Measurements from ENCODE around the gene UBN1.
"Not testable (repeated sequence)": the region's sequence is repeated elsewhere in the genome, so short reads cannot be mapped to it uniquely, and the experiment has no call there.

Gene UBN1

DNA sequence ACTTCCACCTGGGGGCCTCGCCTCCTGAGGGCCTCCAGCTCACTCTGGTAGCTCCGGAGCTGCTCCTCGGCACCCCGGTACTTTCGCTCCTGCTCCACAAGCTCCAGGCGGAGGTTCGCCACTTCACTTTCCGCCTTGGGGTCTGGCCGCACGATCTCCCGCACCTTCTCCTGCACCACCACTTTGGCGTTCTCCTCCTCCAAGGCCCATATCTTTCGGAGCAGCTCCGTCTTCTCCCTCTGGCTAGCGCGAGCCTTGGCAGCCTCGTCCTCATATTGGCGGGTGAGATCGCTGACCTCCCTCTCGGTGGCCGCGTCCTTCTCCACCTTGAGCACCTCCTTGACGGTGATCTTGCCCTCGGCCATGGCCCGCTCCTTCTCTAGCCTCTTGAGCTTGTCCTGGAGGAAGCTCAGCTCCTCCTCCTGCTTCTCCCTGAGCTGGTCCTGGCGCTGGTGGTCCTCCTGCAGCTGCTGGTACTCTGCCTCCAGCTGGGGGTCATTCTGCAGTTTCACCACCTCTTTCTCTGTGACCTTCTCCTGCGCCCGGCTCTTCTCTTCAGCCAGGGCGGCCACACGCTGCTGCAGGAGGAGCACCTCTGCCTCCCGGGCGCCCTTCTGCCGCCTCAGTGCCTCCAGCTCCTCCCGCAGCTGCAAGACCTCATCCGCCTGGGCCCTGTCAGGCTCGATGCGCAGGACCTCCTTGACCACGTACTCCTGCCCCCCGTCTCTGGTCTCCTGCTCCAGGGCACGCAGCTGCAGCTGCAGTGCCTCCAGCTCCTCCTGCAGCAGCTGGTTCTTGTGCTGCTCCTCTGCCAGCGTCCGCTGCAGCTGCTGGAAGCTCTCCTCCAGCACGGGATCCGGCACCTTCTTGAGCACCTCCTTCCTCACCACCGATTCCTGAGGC lies 37.9 kb downstream of the UBN1 start:
- no peak for DNase-seq (ENCODE audit: low read depth, low spot score)

DNA sequence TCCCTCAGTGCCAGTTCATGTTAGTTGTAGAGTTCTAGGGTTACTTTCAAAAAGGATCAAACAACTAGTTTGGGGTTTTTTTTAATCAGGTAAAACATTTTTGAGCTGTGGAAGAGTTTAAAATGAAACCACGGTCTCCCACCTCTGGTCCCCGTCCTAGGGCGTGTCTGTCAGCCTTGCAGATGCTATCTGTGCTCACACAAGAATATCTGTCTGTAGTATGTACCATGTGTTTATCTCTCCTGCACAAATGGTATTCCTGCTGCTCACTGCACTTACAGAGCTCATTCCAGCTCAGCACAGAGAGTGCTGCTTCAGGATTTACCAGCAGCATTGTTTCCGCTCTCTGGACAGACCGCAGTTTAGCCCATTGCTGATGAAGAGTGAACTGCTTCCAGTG lies 38.9 kb downstream of the UBN1 start:
- no peak for DNase-seq (ENCODE audit: low read depth, low spot score)

DNA sequence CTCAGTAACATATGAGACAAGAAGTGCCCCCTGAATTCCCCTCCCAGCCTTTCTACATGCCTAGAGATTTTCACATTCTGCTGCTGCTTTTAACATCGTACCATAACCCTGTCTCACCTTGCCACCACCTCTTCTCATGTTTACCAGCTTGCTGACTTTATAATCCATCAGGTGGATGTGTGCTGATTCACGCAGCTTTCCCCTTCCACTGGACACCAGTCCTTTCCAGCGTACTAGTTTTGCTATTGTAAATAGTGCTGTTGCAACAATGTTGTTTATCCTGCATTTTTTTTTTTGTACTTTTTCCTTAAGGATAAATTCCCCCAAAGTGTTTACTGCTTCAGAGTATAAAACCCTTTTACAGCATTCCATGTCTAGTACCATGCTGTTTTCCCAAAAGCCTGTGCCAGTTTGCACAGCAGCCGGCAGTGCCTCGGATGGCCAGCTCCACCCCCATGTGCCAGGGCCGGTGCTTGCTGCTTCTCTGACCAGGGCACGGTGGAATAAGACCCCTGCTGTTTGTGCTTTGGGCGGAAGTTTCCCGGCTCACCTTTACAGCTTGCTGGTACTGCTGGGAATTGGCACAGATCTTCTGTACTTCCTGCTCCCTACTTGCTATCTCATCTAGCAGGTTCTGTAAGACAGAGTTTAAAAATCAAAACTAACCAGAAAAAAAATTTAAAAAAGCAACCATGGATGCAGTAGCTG lies 41.3 kb downstream of the UBN1 start:
- DNase-seq (ENCODE audit: low read depth, low spot score), result no peak

DNA sequence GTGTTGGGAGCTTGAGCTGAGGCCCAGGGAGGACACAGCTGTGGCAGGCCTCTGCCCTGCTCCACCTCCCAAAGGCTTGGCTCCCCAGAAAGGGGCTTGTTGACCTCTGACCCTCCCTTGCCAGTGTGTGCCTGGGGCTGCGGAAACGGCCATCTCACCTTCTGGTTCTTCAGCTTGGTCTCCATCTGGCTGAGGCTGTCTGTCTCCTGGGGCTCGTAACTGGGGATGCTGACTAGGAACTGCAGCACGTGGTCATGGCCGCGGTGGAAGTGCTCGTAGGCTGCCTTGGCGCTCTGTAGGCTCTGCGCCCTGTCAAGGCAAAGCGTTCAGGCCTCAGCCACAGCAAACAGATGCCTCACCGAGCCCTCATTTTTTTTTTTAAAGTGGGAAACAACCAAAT lies 42.7 kb downstream of the UBN1 start:
- DNase-seq (ENCODE audit: low read depth, low spot score), result no peak

DNA sequence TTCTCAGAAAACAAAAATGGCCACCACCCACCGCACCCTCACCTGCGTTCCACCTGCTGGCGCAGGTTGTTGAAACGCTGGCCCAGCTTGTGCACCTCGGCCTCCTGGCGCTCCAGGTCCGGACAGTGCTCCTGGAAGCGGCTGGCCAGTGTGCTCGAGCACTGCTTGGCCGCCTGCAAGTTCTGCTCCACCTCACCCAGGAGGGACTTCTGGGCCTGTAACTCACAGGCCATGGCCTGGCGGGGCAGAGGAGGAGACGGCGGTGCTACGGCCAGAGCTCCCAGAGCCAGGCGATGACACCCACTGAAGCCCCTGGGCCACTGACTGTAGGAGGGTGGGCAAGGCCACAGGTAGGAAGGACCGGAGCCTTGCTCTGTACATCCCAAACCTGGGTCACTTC lies 43.4 kb downstream of the UBN1 start:
- DNase-seq (ENCODE audit: low read depth, low spot score), result no peak

DNA sequence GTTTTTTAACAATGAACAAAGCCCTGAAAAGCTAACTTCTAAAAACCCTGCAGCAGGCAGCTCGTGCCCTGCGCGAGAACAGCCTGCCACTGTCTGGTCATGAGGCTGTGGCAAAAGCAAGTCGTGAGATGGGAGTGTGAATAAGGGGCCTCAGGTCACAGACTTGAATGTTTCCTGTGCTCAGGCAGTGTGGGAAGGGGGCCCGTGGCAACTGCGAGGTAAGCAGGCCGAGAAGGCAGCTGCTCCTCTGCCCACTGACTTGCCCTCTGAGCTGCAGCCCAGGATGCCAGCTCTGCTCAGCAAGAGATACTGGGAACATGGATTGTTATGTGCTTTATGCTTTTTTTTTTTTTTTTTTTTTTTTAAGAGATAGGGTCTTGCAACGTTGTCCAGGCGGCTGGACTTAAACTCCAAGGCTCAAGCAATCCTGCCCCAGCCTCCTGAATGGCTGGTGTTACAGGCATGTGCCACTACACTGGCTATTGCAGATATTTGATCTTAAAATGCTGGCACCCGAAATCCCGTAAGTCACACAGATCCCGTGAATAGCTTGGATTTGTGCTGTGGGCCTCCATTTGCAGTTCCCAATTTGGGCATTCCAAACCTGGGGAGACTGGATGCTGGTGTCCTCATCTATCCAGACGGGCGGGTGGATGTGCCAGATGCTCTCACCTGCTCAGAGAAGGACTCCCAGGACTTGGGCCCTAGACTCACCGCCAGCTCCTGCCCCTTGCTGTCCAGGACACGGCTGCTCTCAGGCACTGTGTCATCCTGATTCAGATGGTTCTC lies 44.0 kb downstream of the UBN1 start:
- no peak for DNase-seq (ENCODE audit: low read depth, low spot score)

DNA sequence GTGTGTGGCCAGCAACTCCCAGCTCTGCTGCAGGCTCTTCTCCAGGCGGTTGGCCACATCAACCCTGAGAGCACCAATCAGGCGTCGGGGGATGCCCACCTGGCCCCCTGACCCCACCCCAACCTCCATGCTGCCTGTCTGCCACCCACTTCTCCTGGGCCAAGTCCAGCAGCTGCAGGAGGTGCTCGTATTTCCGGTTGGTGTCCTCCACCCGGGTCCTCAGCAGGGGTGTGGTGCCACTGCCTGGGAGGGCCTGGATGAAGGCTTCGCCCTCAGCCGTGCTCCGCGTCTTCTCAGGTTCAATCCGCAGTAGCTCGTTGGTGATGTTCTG lies 44.6 kb downstream of the UBN1 start:
- no peak for DNase-seq (ENCODE audit: low read depth, low spot score)

DNA sequence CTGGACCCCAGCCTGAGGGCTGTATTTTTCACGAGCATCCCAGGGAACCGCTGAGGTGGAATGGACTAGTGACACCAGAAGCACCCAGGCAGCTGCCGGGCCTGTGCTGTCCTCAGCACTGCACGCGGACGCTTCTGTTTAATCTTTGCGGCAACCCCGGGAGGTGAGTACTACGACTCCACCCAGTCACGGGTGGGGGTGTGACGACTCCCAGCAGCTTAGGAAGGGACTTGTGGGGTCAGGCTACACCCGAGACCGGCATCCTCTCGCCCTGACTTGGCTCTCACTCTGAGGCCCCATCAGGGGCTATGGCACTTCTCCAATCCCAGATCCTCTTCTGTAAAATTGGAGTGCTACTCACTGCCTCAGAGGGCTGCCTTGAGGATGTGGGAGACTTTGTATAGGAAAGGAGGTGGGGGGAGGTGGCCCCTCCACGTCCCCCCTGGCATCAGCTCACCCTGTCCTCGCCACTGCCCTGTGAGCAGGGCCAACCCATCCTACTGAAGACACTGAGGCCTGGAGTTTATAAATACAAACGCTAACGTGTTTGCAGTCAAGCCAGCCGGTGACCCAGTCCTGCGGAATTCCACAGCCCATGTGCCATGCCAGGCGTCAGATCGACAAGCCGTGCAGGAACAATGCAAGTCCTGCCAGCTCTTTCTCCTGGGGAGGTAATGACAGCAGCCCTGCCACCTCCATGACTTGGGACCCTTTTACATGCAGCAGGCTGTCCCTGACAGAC lies 45.3 kb downstream of the UBN1 start:
- DNase-seq (ENCODE audit: low read depth, low spot score), result no peak

DNA sequence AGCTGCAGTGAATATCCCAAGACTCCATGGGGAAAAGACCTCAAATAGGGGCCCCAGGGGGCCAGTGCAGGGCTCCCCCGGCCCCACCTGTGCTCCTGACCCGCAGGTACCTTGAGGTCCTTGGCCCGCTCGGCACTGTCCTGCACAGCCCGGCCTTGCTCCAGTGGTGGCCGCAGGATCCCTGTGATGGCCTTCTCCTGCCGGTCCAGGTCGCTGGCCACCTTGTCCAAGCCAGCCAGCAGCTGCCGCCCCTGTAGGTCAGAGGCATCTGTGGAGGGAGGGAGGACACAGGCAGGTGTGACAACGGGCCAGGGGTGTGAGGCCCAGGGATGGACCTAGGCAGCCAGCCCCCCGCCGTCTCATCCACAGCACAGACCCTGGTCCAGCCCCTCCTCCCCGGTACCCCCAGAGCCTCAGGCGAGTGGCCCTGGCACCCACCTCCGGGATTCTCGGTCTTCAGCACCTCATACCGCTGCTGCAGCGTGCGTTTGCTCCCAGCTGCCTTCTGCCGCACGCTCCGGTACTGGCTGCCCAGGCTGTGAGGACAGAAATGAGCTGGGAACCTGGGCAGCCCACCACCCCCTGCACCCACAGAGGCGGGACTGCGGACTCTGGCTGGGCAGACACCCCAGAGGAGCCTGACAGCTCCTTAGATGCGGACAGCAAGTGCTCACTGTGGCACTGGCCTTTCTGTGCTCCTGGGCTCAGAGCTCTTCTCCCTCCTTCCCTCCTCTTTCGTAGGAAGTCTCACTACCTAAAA lies 46.0 kb downstream of the UBN1 start:
- DNase-seq (ENCODE audit: low read depth, low spot score), result no peak

DNA sequence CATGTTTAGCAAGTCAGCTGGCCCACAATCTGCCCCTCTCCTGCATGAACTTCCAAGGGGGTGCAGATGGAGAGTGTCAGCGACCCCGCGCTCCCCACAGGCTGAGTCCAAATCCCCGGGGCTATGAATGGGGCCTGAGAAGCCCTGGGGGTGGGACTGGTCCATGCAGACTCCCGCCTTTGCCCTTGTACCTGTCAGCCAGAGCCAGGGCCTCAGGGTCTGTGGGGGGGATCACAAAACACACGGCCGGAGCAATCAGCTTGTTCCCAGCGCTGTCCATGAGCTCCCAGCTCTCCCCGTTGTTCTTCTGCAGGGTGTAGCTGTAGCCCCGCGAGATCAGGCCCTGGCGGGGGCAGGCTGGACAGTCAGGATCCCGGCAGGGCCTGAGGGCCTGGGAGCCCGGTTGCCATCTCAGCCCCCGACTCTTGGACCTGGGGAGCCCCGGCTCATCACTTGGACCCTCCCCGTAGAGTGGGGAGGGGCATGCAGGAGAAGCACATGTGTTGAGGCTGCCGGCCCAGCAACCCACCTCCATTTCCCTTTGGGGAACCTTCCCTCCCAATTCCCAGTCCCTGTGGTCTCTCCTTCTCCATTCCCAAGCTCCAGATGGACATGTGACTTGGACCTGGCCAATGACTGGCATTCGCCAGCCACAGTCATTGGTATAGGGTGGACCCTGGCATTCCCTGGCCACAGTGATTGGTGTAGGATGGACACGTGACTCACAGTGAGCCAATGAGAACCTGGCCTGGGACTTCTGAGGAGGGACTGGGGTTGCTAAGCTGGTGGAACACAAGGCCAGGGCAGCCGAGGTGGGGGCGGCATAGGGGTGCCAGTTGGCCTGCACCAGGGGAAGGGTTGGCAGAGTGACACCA lies 47.2 kb downstream of the UBN1 start:
- no peak for DNase-seq (ENCODE audit: low read depth, low spot score)

DNA sequence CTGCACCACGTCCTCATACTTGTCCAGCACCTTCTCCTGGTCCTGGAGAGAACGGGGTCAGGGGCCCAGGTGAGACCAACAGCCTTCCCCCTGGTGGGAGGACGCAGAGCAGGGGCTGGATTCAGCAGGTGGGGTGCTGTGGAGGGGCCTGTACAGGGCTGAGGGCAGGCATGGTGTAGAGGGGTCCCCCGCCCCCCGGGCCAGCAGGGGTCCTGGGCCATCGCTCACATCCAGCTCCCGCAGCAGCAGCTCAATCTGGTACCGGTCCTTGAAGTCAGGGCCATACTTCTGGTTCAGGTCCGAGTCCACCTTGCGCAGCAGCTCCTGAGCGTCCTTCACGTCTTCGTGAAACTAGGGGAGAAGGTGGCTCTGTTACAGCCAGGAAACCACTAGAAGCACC lies 48.1 kb downstream of the UBN1 start:
- DNase-seq (ENCODE audit: low read depth, low spot score), result no peak

DNA sequence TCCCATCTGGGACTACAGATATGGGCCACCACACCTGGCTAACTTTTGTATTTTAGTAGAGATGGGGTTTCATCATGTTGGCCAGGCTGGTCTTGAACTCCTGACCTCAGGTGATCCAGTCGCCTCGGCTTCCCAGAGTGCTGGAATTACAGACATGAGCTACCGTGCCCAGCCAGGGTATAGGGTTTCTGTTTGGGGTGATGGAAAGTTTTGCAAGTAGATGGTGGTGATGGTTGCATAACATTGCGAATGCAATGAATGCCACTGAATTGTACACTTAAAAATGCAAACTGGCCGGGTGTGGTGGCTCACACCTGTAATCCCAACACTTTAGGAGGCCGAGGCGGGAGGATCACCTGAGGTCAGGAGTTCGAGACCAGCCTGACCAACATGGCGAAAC lies 49.5 kb downstream of the UBN1 start:
- not testable (repeated sequence) for DNase-seq (ENCODE audit: low read depth, low spot score)

DNA sequence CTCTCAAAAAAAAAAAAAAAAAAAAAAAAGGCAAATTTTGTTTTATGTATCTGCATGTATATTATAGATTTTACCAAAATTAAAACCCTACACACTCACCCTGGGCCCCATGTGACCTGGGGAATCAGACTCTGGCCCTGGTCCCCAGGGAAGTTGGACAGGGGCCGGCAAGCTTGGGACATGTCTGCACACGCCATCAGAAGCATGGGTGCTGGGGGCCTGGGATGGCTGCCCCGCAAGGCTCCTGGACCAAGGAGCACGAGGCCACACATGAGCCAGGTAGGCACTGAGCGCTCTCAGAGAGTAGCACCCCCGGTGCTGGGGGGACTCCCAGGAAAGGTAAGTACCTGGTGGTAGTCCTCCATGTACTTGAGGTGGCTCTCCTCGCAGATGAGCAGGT lies 50.0 kb downstream of the UBN1 start:
- no peak for DNase-seq (ENCODE audit: low read depth, low spot score)

DNA sequence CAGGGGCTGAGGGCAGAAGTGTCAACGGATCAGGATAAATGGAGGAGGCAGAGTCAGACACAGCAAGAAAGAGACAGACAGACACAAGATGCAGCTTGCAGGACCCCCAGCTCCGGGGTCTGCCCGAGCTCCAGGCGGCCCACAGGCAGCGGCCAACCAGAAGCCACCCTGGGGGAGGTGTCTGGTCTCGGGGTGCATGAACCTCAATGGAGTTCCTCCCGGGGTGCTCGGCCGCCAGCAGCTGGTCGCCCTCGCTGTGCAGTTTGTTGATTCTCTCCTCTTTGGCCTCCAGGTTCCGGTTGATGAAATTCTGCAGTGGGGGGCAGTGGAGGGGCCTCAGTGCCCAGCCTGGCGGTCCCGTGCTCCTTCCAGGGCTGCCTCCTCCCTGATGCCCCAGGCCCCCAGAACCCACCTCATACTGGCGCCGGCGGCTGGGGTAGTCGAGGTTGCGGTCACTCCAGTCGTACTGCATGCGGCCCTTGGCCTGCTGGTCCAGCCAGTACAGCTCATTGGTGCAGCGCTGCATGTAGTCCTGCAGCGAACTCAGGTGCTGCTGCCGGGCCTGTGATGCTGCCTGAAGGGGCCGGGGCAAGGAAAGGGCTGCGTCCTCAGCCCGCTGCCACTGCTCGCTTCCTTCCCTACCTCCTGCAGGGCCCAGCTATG lies 51.7 kb downstream of the UBN1 start:
- no peak for DNase-seq (ENCODE audit: low read depth, low spot score)

DNA sequence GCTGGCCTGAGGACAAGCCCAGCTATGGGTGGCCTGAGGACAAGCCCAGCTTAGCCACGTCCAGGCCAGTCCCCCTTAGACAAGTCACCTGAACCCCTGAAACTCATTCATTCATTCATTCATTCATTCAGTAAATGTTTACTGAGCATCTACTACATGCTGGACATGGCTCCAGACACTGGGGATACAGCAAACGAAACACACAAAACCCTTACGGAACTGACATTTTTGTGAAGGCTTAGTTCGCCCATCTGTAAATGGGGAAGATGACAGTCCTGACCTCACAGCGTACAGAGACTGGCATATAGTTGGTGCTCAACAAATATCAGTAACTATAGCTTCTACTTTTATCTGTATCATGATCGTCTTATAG lies 52.2 kb downstream of the UBN1 start:
- no peak for DNase-seq (ENCODE audit: low read depth, low spot score)

DNA sequence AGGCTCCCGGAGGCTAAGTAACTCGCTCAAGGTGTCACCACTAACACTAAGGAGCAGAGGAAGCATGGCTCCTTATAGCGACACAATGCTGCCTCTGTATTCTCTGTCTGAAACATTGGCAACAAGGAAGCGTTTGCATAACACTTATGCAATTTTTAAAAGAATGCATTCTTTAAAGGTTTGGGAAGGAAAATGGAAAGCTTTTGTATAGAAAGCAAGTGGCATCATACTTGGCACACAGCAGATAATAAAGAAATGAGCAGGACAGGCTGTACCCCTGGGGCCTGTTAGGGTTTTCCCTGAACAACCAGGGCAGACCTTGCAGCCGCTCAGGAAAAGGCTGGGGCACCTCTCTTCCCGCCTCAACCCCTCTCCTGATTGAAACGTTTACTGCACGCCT lies 52.8 kb downstream of the UBN1 start:
- DNase-seq (ENCODE audit: low read depth, low spot score), result no peak

DNA sequence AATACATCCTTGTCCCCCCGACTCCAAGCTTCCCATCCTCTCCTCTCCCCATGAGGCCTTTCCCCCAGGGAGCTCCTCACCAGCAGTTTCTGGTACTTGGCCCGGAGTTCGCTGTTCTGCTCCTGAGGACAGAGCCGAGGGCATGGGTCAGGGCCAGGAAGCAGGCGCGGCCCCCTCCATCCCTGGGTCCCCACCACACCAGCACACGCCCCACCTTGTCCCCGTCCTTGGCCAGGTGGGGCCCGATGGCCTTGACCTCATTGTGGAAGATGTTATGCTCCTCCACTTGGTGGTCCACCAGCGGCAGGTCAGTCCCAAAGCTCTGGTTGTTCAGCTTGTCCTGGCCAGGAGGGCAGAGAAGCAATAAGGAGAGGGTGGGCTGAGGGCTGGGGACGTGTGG lies 53.5 kb downstream of the UBN1 start:
- DNase-seq (ENCODE audit: low read depth, low spot score), result no peak

DNA sequence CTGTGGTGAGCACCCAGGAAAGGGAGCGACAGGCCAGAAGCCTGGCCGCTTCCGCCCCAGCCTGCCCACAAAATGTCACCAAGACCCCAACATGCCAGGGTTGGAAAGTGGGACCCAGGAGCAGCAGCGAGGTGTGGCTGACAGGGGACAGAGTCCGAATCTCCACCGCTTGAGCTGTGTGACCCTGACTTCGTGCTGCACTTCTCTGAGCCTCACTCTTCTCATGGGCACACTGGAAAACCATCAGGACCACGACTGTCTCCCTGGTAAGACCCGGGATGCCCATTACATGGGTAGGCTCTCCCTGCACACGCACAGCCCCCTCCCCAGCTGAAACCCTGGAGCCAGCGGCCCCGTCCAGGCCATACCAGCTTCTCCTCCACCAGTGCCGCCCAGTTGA lies 54.8 kb downstream of the UBN1 start:
- DNase-seq (ENCODE audit: low read depth, low spot score), result no peak

DNA sequence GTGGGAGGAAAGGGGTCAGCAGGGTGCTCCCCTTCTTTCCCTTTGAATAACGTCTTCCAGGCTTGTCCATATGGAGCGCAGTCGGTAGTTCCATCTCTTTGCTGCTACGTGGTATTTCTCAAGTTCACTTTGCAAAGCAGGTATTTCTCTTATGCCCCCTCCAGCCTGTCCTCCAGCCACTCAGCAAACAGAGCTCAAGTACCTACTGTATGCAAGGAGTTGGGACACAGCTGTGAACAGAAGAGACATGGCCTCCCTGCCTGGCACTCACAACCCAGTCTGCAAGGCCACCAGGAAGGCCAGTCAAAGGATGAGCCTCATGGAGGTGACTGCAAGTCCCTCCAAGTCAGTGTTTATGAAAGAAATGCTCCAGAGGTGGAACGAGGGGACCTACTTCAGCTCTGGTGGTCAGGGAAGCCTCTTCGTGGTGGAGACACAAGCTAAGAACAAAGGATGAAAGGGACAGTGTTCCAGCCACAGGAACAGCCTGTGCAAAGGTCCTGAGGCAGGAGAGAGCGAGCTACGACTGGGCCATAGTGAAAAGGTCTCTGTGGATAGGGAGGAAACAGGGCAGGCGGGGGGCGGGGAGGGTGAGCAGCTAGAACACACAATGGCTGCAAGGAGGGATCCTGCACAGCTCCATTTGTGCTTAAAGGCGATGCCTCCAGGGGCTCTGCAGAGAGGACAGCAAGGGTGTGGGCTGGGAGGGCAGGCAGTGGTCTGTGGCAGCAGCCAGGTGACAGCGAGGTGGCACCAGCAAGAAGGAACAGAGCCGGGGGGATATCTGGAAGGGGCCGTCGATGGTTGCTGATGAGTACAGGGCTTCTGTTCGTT lies 57.0 kb downstream of the UBN1 start:
- no peak for DNase-seq (ENCODE audit: low read depth, low spot score)
